ENCODE data around the gene USP4. TPM values are rescaled to one million over a fixed set of nuclear protein-coding genes. Genes with fewer than 3 reads are reported as not detected.

The USP4 gene
- total and polyA plus RNA-seq, 2 of the 13 experiments (the other 11 are each of a cell fraction or from before 2014, with no cell fraction given): 9.2 to 20.8 TPM

DNA sequence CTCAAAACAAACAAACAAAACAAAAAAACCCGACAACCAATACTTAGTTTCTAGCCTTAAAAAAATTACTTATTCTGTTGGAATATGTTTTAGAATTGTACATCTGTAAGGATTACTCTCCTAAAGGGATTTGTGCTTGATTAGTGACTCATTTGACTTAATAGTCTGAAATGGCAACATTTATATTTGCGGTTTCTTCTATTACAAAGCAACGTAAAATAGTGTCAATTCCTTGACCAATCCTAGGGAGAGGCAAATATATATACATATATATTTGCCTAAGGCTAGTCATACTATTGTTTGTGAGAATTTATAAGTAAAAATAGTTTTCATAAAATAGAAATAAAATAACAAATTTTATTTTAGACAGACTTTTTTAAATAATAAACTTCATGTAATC lies 102.5 kb downstream of the USP4 start:
- ChIA-PET CTCF (ENCODE audit: low intra/inter-chr PET ratio, low total read pairs) (no interaction called here), POLR2A (interaction anchor here (1.6 kb wide), 1 partner anchor 67 kb away, joined by 7 read pairs; the partner anchor contains the start of gene KLHDC8B)
- Histone ChIP-seq H3K4me1 (ENCODE audit: insufficient read depth, low read length) (peaks cover 14% of the 10 kb centered on the region), H3K36me3 (replicated peaks in 1 of 2; ENCODE audit: control insufficient read depth in 1 of 2, insufficient read depth in 2 of 2, low read length in 2 of 2) (no peaks in the 10 kb centered on the region), H3K9ac (ENCODE audit: insufficient read depth, low read depth, low read length) (no peak overlapping the region), H2AFZ (ENCODE audit: low read length) (no peak overlapping the region), H3K4me3 (replicated peaks in 1 of 3; ENCODE audit: insufficient read depth in 1 of 3, low read depth in 2 of 3, low read length in 3 of 3) (no peak overlapping the region), H3K9me3 (ENCODE audit: low read length) (peaks cover 30% of the 10 kb centered on the region), H3K4me2 (ENCODE audit: low read depth, low read length) (no peak overlapping the region), H3K27me3 (ENCODE audit: control insufficient read depth in 1 of 2, insufficient read depth in 2 of 2, low read length in 2 of 2) (no peaks in the 10 kb centered on the region), H3K27ac (ENCODE audit: extremely low read length, insufficient read depth, low read length) (no peak overlapping the region), H3K79me2 (ENCODE audit: insufficient read depth, low read length) (no peaks in the 10 kb centered on the region), H4K20me1 (ENCODE audit: insufficient read depth, low read length) (no peaks in the 10 kb centered on the region)
- no TSS peak for BruUV-seq (replicated peaks)
- TF ChIP-seq ZNF326 (CRISPR knock-in tag; IDR thresholded peaks at IDR 0.05; ENCODE audit: borderline replicate concordance) (no peak), MED13 (CRISPR knock-in tag; IDR thresholded peaks at IDR 0.05) (no peak), ZNF777 (CRISPR knock-in tag; IDR thresholded peaks at IDR 0.05) (no peak), MAFK (conservative IDR thresholded peaks at IDR 0.05 in 1 of 2, IDR thresholded peaks at IDR 0.05 in 1 of 2; ENCODE audit: low read length in 2 of 2) (no peak), MTF2 (CRISPR knock-in tag; IDR thresholded peaks at IDR 0.05; ENCODE audit: borderline replicate concordance) (no peak), ZNF720 (CRISPR knock-in tag; IDR thresholded peaks at IDR 0.05) (no peak), HNRNPH1 (optimal IDR thresholded peaks at IDR 0.05; ENCODE audit: low read depth, low read length) (no peak), MAFG (CRISPR knock-in tag; IDR thresholded peaks at IDR 0.05) (no peak), ETV5 (CRISPR knock-in tag; IDR thresholded peaks at IDR 0.05; ENCODE audit: borderline replicate concordance) (no peak), RAD51 (IDR thresholded peaks at IDR 0.05; ENCODE audit: borderline replicate concordance) (no peak), TBX2 (CRISPR knock-in tag; IDR thresholded peaks at IDR 0.05; ENCODE audit: borderline replicate concordance) (no peak), HOXA9 (CRISPR knock-in tag; IDR thresholded peaks at IDR 0.05; ENCODE audit: borderline replicate concordance) (no peak), ZNF432 (CRISPR knock-in tag; IDR thresholded peaks at IDR 0.05; ENCODE audit: borderline replicate concordance) (no peak), HIVEP1 (CRISPR knock-in tag; IDR thresholded peaks at IDR 0.05) (no peak)
- TF ChIP-seq, protein P1, sequence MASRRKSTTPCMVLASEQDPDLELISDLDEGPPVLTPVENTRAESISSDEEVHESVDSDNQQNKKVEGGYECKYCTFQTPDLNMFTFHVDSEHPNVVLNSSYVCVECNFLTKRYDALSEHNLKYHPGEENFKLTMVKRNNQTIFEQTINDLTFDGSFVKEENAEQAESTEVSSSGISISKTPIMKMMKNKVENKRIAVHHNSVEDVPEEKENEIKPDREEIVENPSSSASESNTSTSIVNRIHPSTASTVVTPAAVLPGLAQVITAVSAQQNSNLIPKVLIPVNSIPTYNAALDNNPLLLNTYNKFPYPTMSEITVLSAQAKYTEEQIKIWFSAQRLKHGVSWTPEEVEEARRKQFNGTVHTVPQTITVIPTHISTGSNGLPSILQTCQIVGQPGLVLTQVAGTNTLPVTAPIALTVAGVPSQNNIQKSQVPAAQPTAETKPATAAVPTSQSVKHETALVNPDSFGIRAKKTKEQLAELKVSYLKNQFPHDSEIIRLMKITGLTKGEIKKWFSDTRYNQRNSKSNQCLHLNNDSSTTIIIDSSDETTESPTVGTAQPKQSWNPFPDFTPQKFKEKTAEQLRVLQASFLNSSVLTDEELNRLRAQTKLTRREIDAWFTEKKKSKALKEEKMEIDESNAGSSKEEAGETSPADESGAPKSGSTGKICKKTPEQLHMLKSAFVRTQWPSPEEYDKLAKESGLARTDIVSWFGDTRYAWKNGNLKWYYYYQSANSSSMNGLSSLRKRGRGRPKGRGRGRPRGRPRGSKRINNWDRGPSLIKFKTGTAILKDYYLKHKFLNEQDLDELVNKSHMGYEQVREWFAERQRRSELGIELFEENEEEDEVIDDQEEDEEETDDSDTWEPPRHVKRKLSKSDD (CRISPR knock-in tag; IDR thresholded peaks at IDR 0.05; ENCODE audit: low read depth): no peak
- TF ChIP-seq, protein P2, sequence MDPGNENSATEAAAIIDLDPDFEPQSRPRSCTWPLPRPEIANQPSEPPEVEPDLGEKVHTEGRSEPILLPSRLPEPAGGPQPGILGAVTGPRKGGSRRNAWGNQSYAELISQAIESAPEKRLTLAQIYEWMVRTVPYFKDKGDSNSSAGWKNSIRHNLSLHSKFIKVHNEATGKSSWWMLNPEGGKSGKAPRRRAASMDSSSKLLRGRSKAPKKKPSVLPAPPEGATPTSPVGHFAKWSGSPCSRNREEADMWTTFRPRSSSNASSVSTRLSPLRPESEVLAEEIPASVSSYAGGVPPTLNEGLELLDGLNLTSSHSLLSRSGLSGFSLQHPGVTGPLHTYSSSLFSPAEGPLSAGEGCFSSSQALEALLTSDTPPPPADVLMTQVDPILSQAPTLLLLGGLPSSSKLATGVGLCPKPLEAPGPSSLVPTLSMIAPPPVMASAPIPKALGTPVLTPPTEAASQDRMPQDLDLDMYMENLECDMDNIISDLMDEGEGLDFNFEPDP (CRISPR knock-in tag; conservative IDR thresholded peaks at IDR 0.05): no peak
- TF ChIP-seq, protein P3, sequence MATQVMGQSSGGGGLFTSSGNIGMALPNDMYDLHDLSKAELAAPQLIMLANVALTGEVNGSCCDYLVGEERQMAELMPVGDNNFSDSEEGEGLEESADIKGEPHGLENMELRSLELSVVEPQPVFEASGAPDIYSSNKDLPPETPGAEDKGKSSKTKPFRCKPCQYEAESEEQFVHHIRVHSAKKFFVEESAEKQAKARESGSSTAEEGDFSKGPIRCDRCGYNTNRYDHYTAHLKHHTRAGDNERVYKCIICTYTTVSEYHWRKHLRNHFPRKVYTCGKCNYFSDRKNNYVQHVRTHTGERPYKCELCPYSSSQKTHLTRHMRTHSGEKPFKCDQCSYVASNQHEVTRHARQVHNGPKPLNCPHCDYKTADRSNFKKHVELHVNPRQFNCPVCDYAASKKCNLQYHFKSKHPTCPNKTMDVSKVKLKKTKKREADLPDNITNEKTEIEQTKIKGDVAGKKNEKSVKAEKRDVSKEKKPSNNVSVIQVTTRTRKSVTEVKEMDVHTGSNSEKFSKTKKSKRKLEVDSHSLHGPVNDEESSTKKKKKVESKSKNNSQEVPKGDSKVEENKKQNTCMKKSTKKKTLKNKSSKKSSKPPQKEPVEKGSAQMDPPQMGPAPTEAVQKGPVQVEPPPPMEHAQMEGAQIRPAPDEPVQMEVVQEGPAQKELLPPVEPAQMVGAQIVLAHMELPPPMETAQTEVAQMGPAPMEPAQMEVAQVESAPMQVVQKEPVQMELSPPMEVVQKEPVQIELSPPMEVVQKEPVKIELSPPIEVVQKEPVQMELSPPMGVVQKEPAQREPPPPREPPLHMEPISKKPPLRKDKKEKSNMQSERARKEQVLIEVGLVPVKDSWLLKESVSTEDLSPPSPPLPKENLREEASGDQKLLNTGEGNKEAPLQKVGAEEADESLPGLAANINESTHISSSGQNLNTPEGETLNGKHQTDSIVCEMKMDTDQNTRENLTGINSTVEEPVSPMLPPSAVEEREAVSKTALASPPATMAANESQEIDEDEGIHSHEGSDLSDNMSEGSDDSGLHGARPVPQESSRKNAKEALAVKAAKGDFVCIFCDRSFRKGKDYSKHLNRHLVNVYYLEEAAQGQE (IDR thresholded peaks at IDR 0.05; ENCODE audit: borderline replicate concordance in 1 of 2, low read depth in 1 of 2, low read length in 2 of 2): no peak
- in situ Hi-C loops (cut with HindIII; ENCODE audit: extremely low pct_ligation_motif_present, low pct_unique_long_range_greater_than_20kb): no loop called here
- DNase-seq (ENCODE audit: low spot score) (no peak), ATAC-seq (no peak), FAIRE-seq (no peak)
- WGBS (ENCODE audit: low lambda C conversion rate): 70% methylated on average over 3 of the region's 3 CpGs
- intact Hi-C loops (cut with micrococcal nuclease; ENCODE audit: unreplicated experiment): no loop called here

Measured in HepG2 (cell line).